Measurements from ENCODE around the gene CSNK1E.
"Not testable (repeated sequence)": the region's sequence is repeated elsewhere in the genome, so short reads cannot be mapped to it uniquely, and the experiment has no call there.

The CSNK1E gene

GRCh38 chr22:38345782-38346181 is 28.5 kb upstream of the CSNK1E start:
- Histone ChIP-seq H3K27me3 (ENCODE audit: control insufficient read depth, low read length) (peaks cover 14% of the 10 kb centered on the region), H3K79me2 (ENCODE audit: control insufficient read depth, low read length) (no peaks in the 10 kb centered on the region), H3K4me2 (ENCODE audit: low read length) (no peak overlapping the region), H3K27ac (ENCODE audit: low read depth, low read length) (no peak overlapping the region), H3K4me1 (ENCODE audit: control insufficient read depth, low read length) (0 out of 2 replicates have a peak, but pooled peaks cover 3% of the 10 kb centered on the region), H3K9me3 (ENCODE audit: control insufficient read depth, insufficient read depth, low read length) (no peaks in the 10 kb centered on the region), H3K9me2 (replicated peaks; ENCODE audit: control insufficient read depth, low read length) (no peaks in the 10 kb centered on the region), H4K20me1 (ENCODE audit: control insufficient read depth, insufficient read depth, low read depth, low read length) (no peaks in the 10 kb centered on the region), H3K36me3 (ENCODE audit: control insufficient read depth, low read length) (no peaks in the 10 kb centered on the region), H3F3A (ENCODE audit: control insufficient read depth, insufficient read depth) (no peaks in the 10 kb centered on the region), H3K4me3 (ENCODE audit: low read length) (no peak overlapping the region)
- TF ChIP-seq EZH2phosphoT487 (IDR thresholded peaks at IDR 0.05; ENCODE audit: borderline replicate concordance, low read length) (no peak), CTCF (IDR thresholded peaks at IDR 0.05; ENCODE audit: low read depth, low read length, poor library complexity, severe bottlenecking) (no peak)

- H3K9me3 ChIP-seq (ENCODE audit: control insufficient read depth, insufficient read depth, low read length); H3K27ac ChIP-seq (ENCODE audit: low read depth, low read length); H3K36me3 ChIP-seq (ENCODE audit: control insufficient read depth, low read length); H3F3A ChIP-seq (ENCODE audit: control insufficient read depth, insufficient read depth); H3K9me2 ChIP-seq (replicated peaks; ENCODE audit: control insufficient read depth, low read length); H3K27me3 ChIP-seq (ENCODE audit: control insufficient read depth, low read length); H3K4me2 ChIP-seq (ENCODE audit: low read length); H4K20me1 ChIP-seq (ENCODE audit: control insufficient read depth, insufficient read depth, low read depth, low read length); H3K79me2 ChIP-seq (ENCODE audit: control insufficient read depth, low read length); H3K4me3 ChIP-seq (ENCODE audit: low read length): not testable (repeated sequence)
- peaks cover 12% of the 10 kb centered on the region for H3K4me1 ChIP-seq (ENCODE audit: control insufficient read depth, low read length)
These were observed 22.7 kb upstream of the CSNK1E start for GRCh38 chr22:38339893-38340292.

- H3K9me3 ChIP-seq (ENCODE audit: control insufficient read depth, insufficient read depth, low read length): no peaks in the 10 kb centered on the region
- no peaks in the 10 kb centered on the region for H3K36me3 ChIP-seq (ENCODE audit: control insufficient read depth, low read length)
- no peaks in the 10 kb centered on the region for H4K20me1 ChIP-seq (ENCODE audit: control insufficient read depth, insufficient read depth, low read depth, low read length)
- H3K79me2 ChIP-seq (ENCODE audit: control insufficient read depth, low read length): no peaks in the 10 kb centered on the region
- no peak overlapping the region for H3K4me2 ChIP-seq (ENCODE audit: low read length)
- no peaks in the 10 kb centered on the region for H3F3A ChIP-seq (ENCODE audit: control insufficient read depth, insufficient read depth)
- no peak overlapping the region for H3K4me3 ChIP-seq (ENCODE audit: low read length)
- H3K9me2 ChIP-seq (replicated peaks; ENCODE audit: control insufficient read depth, low read length): no peaks in the 10 kb centered on the region
- no peak for TF ChIP-seq EZH2phosphoT487 (IDR thresholded peaks at IDR 0.05; ENCODE audit: borderline replicate concordance, low read length)
- no peak for TF ChIP-seq CTCF (IDR thresholded peaks at IDR 0.05; ENCODE audit: low read depth, low read length, poor library complexity, severe bottlenecking)
- peaks cover 12% of the 10 kb centered on the region for H3K4me1 ChIP-seq (ENCODE audit: control insufficient read depth, low read length)
- H3K27me3 ChIP-seq (ENCODE audit: control insufficient read depth, low read length): peaks cover 8% of the 10 kb centered on the region
- H3K27ac ChIP-seq (ENCODE audit: low read depth, low read length): no peak overlapping the region
These were observed 21.6 kb upstream of the CSNK1E start for GRCh38 chr22:38338772-38339379.

- Histone ChIP-seq H3K27me3 (ENCODE audit: control insufficient read depth, low read length) (peaks cover 8% of the 10 kb centered on the region), H3K9me3 (ENCODE audit: control insufficient read depth, insufficient read depth, low read length) (no peaks in the 10 kb centered on the region), H3K4me3 (ENCODE audit: low read length) (peak overlapping the region; percentile 61), H3K36me3 (ENCODE audit: control insufficient read depth, low read length) (no peaks in the 10 kb centered on the region), H3F3A (ENCODE audit: control insufficient read depth, insufficient read depth) (no peaks in the 10 kb centered on the region), H4K20me1 (ENCODE audit: control insufficient read depth, insufficient read depth, low read depth, low read length) (no peaks in the 10 kb centered on the region), H3K79me2 (ENCODE audit: control insufficient read depth, low read length) (no peaks in the 10 kb centered on the region), H3K27ac (ENCODE audit: low read depth, low read length) (no peak overlapping the region), H3K4me1 (ENCODE audit: control insufficient read depth, low read length) (peaks cover 12% of the 10 kb centered on the region), H3K4me2 (ENCODE audit: low read length) (peak overlapping the region; percentile 76), H3K9me2 (replicated peaks; ENCODE audit: control insufficient read depth, low read length) (no peaks in the 10 kb centered on the region)
- TF ChIP-seq EZH2phosphoT487 (IDR thresholded peaks at IDR 0.05; ENCODE audit: borderline replicate concordance, low read length): no peak
- TF ChIP-seq CTCF (IDR thresholded peaks at IDR 0.05; ENCODE audit: low read depth, low read length, poor library complexity, severe bottlenecking): no peak
These were observed 19.5 kb upstream of the CSNK1E start for GRCh38 chr22:38336699-38337098.
